ENCODE measurements around the gene PDSS2. TPM values are rescaled to one million over a fixed set of nuclear protein-coding genes. Genes with fewer than 3 reads are reported as not detected.

Gene PDSS2
- total RNA-seq, 1 donor from 2014 or later = 16.8 TPM

DNA sequence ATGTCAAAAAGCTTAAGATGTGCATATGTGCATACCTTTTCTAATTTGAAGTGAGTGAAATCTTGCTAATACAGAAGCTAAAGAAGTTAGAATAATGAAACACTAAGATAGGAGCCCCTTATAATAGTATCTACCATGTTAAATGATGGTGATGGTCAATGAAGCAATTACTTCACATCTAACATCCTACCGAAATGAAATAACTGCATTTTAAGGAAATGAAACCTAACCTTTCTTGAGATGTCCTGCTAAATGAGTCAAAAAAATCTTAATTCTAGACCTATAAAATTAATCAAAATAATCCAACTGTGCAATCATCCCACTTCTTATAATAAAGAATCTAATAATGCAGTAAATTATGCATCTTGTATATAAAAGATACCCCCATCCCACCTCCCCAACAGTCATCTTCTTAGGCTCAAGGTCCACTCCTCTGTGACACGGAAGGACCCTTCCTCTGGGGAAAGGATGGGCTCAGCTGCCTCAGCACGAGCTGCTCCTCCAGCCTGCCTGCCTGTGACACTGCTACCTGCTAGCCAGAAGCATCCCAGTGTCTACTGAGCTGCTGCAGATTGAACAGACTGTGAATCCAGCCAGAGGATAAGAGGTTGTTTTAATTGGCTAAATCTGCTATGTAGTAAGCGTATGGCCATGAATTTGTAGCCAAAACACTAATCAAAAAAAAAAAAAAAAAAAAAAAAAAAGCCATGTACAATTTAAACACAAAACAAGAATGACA, 214.5 kb downstream of the PDSS2 start:
- intact Hi-C loops (cut with DNase I) = no loop called here
- no peak for DNase-seq (ENCODE audit: low spot score)

- intact Hi-C loops (cut with DNase I) = no loop called here
- no peak for DNase-seq (ENCODE audit: low spot score)
These were observed 215.2 kb downstream of the PDSS2 start for GRCh38 chr6:107244082-107244741.

DNA sequence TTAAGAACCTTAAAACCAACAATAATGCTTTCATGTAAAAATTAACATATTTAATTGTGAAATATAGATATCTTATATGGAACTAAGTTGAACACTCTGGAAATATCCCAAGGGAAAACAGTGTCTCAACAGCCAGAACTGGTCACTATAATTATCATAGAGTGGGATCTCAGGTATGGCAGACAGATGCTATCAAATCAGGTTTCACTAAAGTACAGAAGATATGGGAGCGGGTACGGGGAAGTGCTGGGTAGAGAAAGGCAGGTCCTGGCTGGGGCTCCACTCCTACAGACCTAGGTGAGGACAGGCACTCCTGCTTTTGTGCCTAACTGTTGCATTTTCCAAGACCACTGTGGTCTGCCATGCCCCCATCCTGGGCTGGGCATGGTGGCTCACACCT, 215.9 kb downstream of the PDSS2 start:
- intact Hi-C loops (cut with DNase I) = no loop called here
- no peak for DNase-seq (ENCODE audit: low spot score)

DNA sequence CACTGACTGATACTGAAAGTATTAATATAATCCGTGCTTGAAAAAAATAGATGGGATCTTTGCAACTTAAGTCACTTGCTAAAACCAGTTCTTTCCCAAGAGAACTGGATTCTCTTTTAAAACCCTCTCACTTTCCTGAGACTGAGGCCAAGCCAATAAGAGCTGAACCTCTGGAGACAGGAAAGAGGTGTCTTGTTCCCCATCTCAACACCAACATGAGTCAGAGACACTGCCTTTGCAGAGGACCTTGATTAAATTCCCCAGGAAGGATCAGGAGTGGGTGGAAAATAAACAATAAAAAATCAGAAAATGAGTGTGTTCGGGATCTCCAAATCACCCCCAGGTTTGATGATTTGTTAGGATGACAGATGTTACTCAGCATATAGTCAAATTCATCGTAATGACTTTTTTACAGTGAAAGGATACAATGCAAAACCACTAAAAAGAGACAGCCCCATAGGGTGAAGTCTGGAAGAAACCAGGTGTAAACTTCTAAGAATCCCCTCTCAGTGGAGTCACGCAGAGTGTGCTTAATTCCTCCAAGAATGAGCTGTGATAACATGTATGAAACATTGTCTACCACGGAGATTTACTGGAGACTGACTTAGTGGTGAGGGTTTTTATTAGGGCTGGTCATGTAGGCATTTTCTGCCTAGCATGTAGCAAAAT, 221.2 kb downstream of the PDSS2 start:
- no peak for DNase-seq (ENCODE audit: low spot score)
- intact Hi-C loops (cut with DNase I) = no loop called here

DNA sequence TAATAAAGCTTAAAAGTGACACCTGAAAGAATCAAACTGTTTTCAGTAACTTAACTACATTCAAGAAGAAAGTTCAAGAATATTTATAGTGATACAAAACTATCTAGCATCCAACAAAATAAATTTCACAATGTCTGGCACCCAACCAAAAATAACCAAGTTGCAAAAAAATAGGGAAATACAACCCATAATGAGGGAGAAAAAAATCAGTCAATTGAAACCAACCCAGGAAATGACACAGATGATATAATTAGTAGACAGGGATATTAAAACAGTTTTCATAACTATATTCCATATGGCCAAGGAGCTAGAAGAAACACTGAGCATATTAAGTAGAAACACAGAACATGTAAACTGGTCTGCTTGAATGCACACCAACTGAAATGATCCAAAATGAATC, 223.9 kb downstream of the PDSS2 start:
- no peak for DNase-seq (ENCODE audit: low spot score)
- intact Hi-C loops (cut with DNase I) = no loop called here

- no peak for DNase-seq (ENCODE audit: low spot score)
- intact Hi-C loops (cut with DNase I) = no loop called here
These were observed 224.4 kb downstream of the PDSS2 start for GRCh38 chr6:107235007-107235406.

DNA sequence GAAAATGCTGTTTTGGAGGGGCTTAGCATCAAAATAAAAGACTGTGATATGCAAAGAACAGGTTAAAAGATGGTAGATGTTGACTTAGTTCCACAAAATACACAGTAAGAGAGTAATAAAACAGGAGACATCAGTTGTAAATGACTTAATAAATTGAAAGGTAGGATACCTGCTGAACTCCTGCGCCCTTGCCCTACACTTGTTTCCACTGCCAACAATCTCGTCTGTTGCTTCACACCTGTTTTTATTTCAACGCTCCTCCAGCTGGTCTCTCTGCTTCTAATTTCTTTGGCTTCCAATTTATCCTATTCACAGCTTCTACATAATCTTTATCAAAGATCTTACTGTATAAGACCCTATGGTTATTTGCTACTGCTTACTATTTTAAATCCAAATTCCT, 228.1 kb downstream of the PDSS2 start:
- intact Hi-C loops (cut with DNase I) = no loop called here
- DNase-seq (ENCODE audit: low spot score) = no peak

GRCh38 chr6:107230448-107230847, 228.9 kb downstream of the PDSS2 start:
- intact Hi-C loops (cut with DNase I) = no loop called here
- no peak for DNase-seq (ENCODE audit: low spot score)

DNA sequence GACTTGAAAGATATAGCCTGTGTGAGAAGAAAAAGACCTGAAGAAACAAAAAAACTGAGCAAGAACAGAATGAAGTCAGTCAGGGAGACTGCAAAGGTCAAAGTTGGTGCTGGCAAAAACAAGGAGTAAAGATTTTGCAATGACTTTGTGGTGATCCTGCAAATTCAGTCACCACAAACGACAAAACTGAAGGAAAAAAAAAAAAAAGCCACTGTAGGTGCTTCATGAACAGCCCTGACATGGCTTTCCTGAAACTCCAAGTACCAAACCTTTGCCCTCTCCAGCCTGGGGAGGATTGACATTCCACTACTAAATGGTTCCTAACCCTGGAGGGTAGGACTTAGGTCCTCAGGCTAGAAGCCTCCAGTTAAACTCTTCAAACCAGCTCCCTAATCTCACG, 229.3 kb downstream of the PDSS2 start:
- DNase-seq (ENCODE audit: low spot score) = no peak

DNA sequence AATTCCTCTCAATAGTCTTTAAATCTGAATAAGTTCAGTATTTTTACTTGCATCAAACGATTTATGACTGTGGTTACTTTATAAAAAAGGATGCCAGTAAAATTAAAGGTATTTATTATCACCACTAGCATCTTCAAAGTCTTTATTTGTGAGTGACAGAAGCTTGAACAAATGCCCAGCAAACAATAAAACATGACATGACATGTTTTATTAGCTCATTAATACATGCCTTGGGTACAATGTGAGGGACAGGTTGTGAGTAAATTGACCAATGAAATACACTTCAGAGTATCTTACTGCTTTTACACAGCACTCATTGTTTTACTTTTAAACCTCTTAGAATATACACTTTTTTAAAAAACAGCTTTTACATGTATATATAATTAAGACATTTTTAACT, 230.6 kb downstream of the PDSS2 start:
- intact Hi-C loops (cut with DNase I) = no loop called here
- no peak for DNase-seq (ENCODE audit: low spot score)

More for the DNA sequence above, 229.3 kb downstream of the PDSS2 start:
- intact Hi-C loops (cut with DNase I) = no loop called here

- DNase-seq (ENCODE audit: low spot score) = no peak
- intact Hi-C loops (cut with DNase I) = no loop called here
These were observed 237.8 kb downstream of the PDSS2 start for GRCh38 chr6:107221519-107221918.

- no peak for DNase-seq (ENCODE audit: low spot score)
- intact Hi-C loops (cut with DNase I) = no loop called here
These were observed 239.5 kb downstream of the PDSS2 start for GRCh38 chr6:107219851-107220250.

DNA sequence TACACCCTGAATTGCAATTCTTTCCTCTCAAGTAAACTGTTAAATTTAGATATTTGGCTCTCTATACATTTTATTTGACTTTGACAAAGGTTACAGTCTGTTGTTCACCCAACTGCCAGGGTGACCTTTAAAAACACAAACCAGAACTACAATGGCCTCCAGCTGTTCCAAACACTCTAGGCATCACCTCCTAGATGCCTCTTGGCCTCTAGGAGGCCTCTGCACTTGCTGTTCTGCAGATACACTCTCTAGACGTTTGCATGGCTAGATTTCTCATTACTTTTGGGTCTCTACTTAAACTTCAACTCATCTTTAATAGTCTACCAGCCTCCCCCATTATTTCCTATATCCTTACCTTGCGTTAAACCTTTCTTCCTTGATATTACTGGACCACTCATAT, 241.2 kb downstream of the PDSS2 start:
- no peak for DNase-seq (ENCODE audit: low spot score)
- intact Hi-C loops (cut with DNase I) = no loop called here

- intact Hi-C loops (cut with DNase I) = no loop called here
- no peak for DNase-seq (ENCODE audit: low spot score)
These were observed 242.1 kb downstream of the PDSS2 start for GRCh38 chr6:107217248-107217647.

DNA sequence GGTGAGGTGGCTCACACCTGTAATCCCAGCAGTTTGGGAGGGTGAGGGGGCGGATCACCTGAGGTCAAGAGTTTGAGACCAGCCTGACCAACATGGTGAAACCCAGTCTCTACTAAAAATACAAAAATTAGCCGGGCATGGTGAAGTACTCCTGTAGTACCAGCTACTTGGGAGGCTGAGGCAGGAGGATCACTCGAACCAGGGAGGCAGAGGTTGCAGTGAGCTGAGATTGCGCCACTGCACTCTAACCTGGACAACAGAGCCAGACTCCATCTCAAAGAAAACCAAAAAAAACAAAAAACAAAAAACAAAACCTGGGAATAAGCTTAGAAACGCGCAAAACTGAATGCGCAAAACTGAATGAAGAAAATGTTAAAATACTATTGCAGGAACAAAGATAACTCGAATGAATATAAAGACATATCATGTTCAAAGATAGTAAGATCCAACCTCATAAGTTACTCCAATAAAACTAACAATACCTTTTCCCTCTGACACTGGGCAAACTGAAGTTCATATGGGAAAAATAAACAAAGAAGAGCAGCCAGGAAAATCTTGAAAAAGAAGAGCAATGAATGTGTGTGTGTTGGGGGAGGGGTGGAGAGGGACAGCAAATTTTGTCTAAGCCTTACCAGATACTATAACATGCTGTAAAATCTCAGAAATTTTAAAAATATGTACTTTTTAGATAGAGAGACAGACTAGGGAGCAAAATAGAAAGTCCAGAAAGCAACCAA, 243.0 kb downstream of the PDSS2 start:
- intact Hi-C loops (cut with DNase I) = no loop called here
- DNase-seq (ENCODE audit: low spot score) = no peak

- no peak for DNase-seq (ENCODE audit: low spot score)
- intact Hi-C loops (cut with DNase I) = no loop called here
These were observed 244.0 kb downstream of the PDSS2 start for GRCh38 chr6:107215334-107215733.

DNA sequence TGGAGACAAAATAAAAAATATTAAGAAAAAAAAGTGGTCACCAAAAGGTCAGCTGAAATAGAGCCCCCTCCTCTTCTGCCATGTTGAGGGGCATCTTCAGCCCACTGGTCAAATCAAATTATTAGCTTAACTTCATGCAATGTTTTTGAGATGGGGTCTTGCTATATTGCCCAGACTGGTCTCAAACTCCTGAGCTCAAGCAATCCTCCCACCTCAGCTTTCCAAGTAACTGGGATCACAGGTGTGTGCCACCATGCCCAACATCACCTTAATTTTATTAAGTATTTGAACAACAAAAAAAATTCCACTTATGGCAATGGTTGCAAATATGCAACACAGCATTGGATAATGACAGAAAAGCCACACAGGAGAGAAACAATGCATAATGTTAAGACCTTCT, 244.7 kb downstream of the PDSS2 start:
- intact Hi-C loops (cut with DNase I) = no loop called here

DNA sequence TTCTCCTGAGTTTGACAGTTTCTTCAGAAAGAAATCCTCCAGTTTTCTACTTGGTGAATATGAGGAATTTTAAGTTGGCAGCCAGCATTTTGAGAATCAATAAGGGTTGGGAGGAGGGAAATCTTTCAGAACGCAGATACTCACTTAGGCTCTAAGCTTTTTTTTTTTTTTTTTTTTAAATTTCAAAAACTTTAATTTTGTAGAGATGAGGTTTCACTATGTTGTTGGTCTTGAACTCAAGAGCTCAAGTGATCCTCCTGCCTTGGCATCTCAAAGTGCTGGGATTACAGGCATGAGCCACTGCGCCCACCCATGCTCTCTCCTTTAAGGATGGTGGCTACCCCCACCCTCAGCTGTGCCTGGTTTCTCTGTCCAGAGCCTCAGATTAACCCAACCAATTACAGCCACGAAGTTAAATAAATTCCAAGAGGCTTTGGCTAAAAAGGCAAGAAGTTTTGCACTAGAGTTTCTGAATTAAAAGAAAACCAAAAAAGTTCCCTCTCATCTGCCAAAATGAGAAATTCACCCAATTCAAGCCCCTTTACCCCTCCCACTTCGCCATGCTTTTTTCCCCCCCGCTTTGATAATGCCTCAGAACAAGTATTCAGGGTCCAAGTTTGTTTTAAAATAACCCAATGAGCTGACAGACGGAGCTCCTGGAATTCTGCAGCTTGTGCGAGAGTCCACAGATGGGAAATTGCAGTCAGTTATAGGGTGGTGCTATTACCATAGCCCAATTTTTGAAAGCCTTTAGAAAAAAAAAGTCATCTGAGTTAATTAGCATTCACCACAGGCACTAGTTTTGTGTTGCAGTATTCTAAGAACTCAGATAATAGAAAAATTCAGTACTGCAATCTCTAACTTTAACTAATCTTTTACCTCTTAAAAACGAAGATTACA, 249.7 kb downstream of the PDSS2 start:
- intact Hi-C loops (cut with DNase I) = no loop called here
- DNase-seq (ENCODE audit: low spot score) = no peak

More for the DNA sequence above, 244.7 kb downstream of the PDSS2 start:
- no peak for DNase-seq (ENCODE audit: low spot score)

- intact Hi-C loops (cut with DNase I) = no loop called here
These were observed 252.0 kb downstream of the PDSS2 start for GRCh38 chr6:107207251-107207873.

More at GRCh38 chr6:107207251-107207873, 252.0 kb downstream of the PDSS2 start:
- DNase-seq (ENCODE audit: low spot score) = no peak
